ENCODE measurements around the gene LDB3.

The LDB3 gene

DNA sequence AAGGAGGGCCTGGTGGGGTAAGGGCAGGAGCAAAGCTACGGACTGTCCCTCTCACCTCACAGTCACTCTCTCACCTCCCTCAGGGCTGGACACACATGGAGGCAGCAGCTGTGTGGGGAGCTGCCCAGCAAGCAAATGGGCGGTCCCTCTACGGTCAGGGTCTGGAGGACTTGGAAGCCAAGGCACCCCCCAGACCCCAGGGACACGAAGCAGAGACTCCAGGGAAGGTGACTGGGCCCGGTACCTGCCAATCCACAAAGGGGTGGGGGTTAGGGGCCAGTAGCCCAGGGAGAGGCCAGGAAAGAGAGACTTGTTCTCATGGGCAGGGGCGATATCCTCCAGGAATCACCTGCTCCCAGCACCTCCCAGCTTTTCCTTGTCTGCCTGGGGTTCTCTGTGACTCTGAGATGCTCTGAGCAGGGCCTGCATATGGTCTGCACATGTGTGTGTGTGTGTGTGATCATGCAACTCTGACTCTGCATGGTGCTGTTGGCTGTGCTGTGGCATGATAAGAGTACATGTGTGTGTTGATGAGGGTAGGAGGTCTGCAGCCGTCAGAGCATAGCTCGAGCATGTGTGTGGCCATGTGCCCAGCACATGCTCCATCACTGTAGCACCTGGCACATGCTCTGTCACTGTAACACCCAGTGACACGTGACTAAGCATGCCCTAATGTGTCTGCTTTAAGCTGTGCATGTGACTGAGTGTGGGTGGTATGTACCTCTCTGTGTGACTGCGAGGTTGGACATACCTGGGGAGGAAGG, 4.6 kb upstream of the LDB3 start:
- Histone ChIP-seq H3K27me3 (ENCODE audit: control insufficient read depth, insufficient read depth, low read length) (no peaks in the 10 kb centered on the region), H3K79me2 (no peaks in the 10 kb centered on the region), H3K9ac (no peak overlapping the region), H3K4me1 (peaks cover 2% of the 10 kb centered on the region), H3K4me3 (ENCODE audit: low read depth, low read length) (no peak overlapping the region), H2AFZ (no peak overlapping the region), H3K9me3 (ENCODE audit: control insufficient read depth, low read length) (no peaks in the 10 kb centered on the region), H3K27ac (no peak overlapping the region), H3K4me2 (ENCODE audit: low read length) (no peak overlapping the region), H3K36me3 (ENCODE audit: control insufficient read depth, insufficient read depth, low read length) (no peaks in the 10 kb centered on the region)
- TF ChIP-seq, protein P1, sequence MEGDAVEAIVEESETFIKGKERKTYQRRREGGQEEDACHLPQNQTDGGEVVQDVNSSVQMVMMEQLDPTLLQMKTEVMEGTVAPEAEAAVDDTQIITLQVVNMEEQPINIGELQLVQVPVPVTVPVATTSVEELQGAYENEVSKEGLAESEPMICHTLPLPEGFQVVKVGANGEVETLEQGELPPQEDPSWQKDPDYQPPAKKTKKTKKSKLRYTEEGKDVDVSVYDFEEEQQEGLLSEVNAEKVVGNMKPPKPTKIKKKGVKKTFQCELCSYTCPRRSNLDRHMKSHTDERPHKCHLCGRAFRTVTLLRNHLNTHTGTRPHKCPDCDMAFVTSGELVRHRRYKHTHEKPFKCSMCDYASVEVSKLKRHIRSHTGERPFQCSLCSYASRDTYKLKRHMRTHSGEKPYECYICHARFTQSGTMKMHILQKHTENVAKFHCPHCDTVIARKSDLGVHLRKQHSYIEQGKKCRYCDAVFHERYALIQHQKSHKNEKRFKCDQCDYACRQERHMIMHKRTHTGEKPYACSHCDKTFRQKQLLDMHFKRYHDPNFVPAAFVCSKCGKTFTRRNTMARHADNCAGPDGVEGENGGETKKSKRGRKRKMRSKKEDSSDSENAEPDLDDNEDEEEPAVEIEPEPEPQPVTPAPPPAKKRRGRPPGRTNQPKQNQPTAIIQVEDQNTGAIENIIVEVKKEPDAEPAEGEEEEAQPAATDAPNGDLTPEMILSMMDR (IDR thresholded peaks at IDR 0.05) = no peak

DNA sequence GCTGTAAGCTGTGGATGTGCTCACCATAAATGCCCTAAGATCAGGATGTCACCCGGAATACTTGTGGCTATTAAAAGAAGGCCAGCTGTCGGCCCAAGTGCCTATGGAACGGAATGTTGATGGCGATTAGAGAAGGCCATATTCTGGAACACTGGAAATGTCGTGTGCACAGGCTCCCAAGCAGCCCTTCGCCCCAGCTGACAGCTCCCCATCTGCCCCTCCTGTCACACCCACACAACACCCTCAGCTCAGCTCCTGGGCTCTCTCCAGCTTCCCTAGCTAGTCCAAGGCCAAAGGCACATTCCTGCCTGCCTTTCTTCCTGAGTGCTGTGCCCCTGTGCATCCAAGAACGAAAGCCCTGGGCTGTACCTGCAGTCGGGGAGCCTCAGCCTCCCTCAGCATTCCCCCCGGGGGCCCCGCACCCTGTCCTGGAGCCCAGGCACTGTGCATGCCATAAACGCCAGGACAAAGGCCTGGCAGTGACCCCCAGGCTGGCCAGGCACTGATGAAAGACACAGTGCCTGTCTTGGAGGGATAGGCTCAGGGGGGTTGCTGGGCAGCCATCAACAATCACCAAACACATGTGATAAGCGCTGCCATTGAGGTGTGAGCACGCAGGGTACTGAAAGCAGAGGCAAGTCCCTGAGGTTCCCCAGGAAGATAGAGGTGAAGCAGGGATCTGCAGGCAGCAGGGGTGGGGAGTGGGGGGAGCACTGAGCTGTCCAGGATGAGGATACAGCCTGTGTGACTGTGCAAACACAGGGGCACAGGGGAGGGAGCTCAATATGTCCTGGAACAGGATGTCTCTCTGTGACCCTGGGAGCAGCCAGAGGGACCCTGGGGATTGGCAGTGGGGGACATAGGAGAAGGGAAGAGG, 3.7 kb upstream of the LDB3 start:
- H3K79me2 ChIP-seq = no peaks in the 10 kb centered on the region
- H3K4me1 ChIP-seq = peaks cover 2% of the 10 kb centered on the region
- H2AFZ ChIP-seq = no peak overlapping the region
- H3K4me2 ChIP-seq (ENCODE audit: low read length) = no peak overlapping the region
- H3K27me3 ChIP-seq (ENCODE audit: control insufficient read depth, insufficient read depth, low read length) = no peaks in the 10 kb centered on the region
- no peaks in the 10 kb centered on the region for H3K36me3 ChIP-seq (ENCODE audit: control insufficient read depth, insufficient read depth, low read length)
- H3K9ac ChIP-seq = no peak overlapping the region
- TF ChIP-seq, protein P1 (IDR thresholded peaks at IDR 0.05) = no peak
- H3K9me3 ChIP-seq (ENCODE audit: control insufficient read depth, low read length) = no peaks in the 10 kb centered on the region
- H3K27ac ChIP-seq = no peak overlapping the region
- no peak overlapping the region for H3K4me3 ChIP-seq (ENCODE audit: low read depth, low read length)

DNA sequence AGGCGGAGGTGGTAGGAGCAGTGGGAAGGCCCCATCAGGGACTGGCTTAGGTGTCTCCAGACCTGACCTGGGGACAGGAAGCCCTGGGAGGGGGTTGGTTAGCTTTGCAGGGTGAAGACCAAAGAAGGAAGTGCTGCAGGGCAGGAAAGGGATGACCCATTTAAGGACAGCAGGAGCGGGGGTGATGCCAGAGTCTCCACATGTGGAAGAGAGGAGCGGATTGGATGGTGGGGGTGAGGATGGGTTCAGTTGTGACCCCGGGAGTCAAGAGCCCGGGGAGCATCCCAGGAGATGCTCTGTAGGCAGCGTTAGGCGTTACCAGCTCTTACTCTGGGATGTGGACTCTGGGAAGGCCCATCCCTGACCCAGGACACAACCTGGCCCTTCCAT, 3.1 kb upstream of the LDB3 start:
- Histone ChIP-seq H3K9ac (no peak overlapping the region), H3K27me3 (ENCODE audit: control insufficient read depth, insufficient read depth, low read length) (no peaks in the 10 kb centered on the region), H2AFZ (no peak overlapping the region), H3K4me3 (ENCODE audit: low read depth, low read length) (no peak overlapping the region), H3K36me3 (ENCODE audit: control insufficient read depth, insufficient read depth, low read length) (no peaks in the 10 kb centered on the region), H3K4me2 (ENCODE audit: low read length) (no peak overlapping the region), H3K9me3 (ENCODE audit: control insufficient read depth, low read length) (no peaks in the 10 kb centered on the region), H3K79me2 (no peaks in the 10 kb centered on the region), H3K27ac (no peak overlapping the region), H3K4me1 (peaks cover 2% of the 10 kb centered on the region)
- TF ChIP-seq, protein P1 (IDR thresholded peaks at IDR 0.05) = no peak

DNA sequence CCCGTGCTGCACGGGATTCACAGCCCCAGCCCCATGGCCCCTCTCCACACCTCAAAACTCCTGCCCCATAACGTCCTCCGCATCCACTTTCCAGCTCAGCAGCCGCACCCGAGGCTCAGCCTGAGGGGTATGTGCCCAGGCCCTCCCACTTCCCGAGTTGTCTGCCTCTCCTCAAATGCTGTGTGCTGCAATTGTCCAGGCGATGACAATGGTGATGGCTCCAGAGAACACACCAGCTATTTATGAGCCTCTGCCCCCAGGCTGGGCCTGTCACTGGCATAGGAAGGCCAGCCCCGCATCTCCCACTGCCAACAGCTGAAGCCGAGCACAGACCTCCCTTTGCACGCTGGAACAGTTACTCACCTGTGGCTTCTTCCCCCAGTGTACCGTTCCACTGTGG, 2.4 kb upstream of the LDB3 start:
- Histone ChIP-seq H3K79me2 (no peaks in the 10 kb centered on the region), H3K9ac (no peak overlapping the region), H3K4me2 (ENCODE audit: low read length) (no peak overlapping the region), H2AFZ (no peak overlapping the region), H3K27me3 (ENCODE audit: control insufficient read depth, insufficient read depth, low read length) (no peaks in the 10 kb centered on the region), H3K4me1 (peaks cover 2% of the 10 kb centered on the region), H3K27ac (no peak overlapping the region), H3K36me3 (ENCODE audit: control insufficient read depth, insufficient read depth, low read length) (no peaks in the 10 kb centered on the region), H3K9me3 (ENCODE audit: control insufficient read depth, low read length) (no peaks in the 10 kb centered on the region), H3K4me3 (ENCODE audit: low read depth, low read length) (no peak overlapping the region)
- TF ChIP-seq, protein P1 (IDR thresholded peaks at IDR 0.05) = no peak
